Activated CD4-positive, alpha-beta T cell treated with anti-CD3 and anti-CD28 coated beads for 36 hours (primary cell): ENCODE results near the gene LRRC4C. TPM values are rescaled to one million over a fixed set of nuclear protein-coding genes. Genes with fewer than 3 reads are reported as not detected.

Experiments used
- ATAC-seq: fragments of 200-7000 bp; cut with Tn5 transposase; one replicate; pipeline ENCODE4 v1.10.0; 2021; ENCODE audit warnings: mild to moderate bottlenecking, moderate library complexity
- CTCF ChIA-PET: fragments of 350-600 bp; sonication (Branson Sonifier 250); formaldehyde crosslinking; loops from one replicate; lab custom pipeline; 2021; ENCODE audit warnings: antibody characterized with exemption; lab: Charles Lee
- POLR2A ChIA-PET: fragments of 350-600 bp; sonication (Branson Sonifier 250); formaldehyde crosslinking; loops from one replicate; lab custom pipeline; 2021; ENCODE audit warnings: antibody characterized with exemption, inconsistent platforms; lab: Charles Lee
- DNase-seq: peaks from one replicate; pipeline ENCODE4 v3.0.0-alpha.2; 2020
- H3K27ac Mint-ChIP-seq: one replicate; pipeline ENCODE4 v1.8.0; 2021; ENCODE audit warnings: mixed read lengths
- H3K27me3 Mint-ChIP-seq: one replicate; pipeline ENCODE4 v1.8.0; 2021; ENCODE audit warnings: mixed read lengths
- H3K36me3 Mint-ChIP-seq: one replicate; pipeline ENCODE4 v1.8.0; 2021; ENCODE audit warnings: low read depth, mixed read lengths
- H3K4me1 Mint-ChIP-seq: one replicate; pipeline ENCODE4 v1.8.0; 2021; ENCODE audit warnings: mixed read lengths
- H3K4me3 Mint-ChIP-seq: one replicate; pipeline ENCODE4 v1.8.0; 2021; ENCODE audit warnings: mild to moderate bottlenecking, moderate library complexity, mixed read lengths
- H3K9me3 Mint-ChIP-seq: one replicate; pipeline ENCODE4 v1.8.0; 2021; ENCODE audit warnings: low read depth, mixed read lengths
- intact Hi-C, 2 experiments: fragments of 100-400 bp; cut with DNase I in 1 of 2; cut with micrococcal nuclease in 1 of 2; formaldehyde crosslinking; loops; one replicate each; pipeline versions ENCODE4 v1.14.2 to v1.15.1; 2022 to 2024; cut with DNase I, micrococcal nuclease
- total RNA-seq, 2 experiments: library from RNA; stranded (reverse); gene quantifications; one replicate each; pipeline ENCODE4 v1.2.3, GENCODE V29; 2021

The LRRC4C gene
- total RNA-seq, 2 experiments from 2014 or later = not detected

DNA sequence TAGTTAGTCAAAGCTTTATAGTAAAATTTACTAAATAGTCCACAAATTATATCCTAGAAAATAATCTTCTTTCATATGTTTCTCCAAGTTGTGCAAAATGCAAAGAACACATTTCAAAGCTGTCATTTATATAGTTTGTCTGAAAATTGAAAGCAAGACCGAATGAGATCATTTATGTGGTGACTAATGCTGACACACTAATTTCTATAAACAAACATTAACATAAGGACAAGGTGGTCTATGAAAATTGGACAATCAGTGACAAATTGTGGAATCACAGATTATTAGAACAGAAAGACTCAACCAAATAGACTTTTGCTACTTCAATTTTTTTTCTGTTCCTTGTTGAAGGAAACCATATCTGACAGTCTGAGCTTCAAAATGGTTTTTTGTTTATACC, 1056.1 kb downstream of the LRRC4C start:
- no peaks in the 10 kb centered on the region for H3K27me3 Mint-ChIP-seq

DNA sequence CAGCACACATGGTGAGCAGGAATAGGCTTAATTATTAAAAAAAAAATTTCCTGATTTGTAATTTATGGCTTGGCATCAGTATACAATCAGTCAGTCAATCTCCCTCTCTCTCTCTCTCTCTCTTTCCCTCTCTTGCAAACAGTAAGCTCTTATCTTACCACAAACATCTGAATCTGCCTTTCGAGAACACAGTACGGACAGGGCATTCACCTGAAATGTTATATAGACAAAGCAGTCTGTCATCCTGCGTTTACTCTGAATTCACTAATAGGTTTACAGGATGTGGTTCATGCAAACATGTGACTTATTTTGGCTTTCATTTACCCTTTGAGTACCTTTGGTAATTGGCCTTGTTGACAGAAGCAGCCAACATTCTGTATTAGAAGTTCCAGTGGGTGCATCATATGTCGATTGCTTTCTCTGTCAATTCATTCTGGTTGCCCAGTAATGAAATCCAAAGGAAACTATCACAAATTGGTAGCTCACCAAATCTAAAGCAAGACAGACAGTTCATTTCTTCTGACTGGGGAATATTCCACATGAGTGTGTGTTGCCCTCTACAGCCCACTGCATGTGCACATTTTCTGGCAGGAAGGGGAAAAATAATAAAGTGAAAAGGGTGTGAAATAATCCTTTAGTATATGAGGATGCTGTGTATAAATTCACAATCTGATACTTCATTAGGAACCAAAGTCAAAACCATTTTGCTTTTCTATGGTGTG, 1058.2 kb downstream of the LRRC4C start:
- intact Hi-C loops = no loop called here
- CTCF ChIA-PET = no interaction called here
- DNase-seq (no peak), ATAC-seq (no peak)
- POLR2A ChIA-PET = no interaction called here
- Mint-ChIP-seq H3K36me3 (no peaks in the 10 kb centered on the region), H3K27me3 (no peaks in the 10 kb centered on the region), H3K9me3 (peaks cover 5% of the 10 kb centered on the region), H3K27ac (no peak overlapping the region), H3K4me1 (no peaks in the 10 kb centered on the region), H3K4me3 (no peak overlapping the region)

More for the DNA sequence above, 1056.1 kb downstream of the LRRC4C start:
- Mint-ChIP-seq H3K36me3 (no peaks in the 10 kb centered on the region), H3K4me1 (no peaks in the 10 kb centered on the region), H3K4me3 (no peak overlapping the region), H3K27ac (no peak overlapping the region), H3K9me3 (peaks cover 10% of the 10 kb centered on the region)
- DNase-seq (no peak), ATAC-seq (no peak)
- intact Hi-C loops = no loop called here
- ChIA-PET POLR2A (no interaction called here), CTCF (interaction anchor here (0.6 to 1.4 kb wide), 2 partner anchors 12 kb away, joined by 3 read pairs; no protein-coding TSS in a partner anchor)

DNA sequence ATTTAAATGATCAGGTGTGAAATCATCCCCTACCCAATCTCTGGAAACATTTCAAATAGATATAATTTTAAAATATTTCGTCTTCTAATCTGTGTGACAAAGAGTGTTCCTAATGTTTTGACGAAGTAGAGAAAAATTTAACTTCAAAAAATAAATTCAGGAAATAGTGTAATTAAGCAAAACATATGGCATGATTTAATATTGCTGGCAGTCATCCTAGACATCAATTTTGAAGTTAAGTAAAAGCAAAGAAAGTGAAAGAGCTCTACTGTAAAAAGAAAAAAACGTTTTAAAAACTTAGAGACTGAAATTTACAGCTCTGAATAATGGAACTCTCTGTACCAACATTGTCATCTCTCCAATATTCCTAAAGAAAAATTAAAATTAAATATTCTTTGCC, 1062.3 kb downstream of the LRRC4C start:
- no peak for DNase-seq
- Mint-ChIP-seq H3K36me3 (no peaks in the 10 kb centered on the region), H3K27me3 (no peaks in the 10 kb centered on the region), H3K4me1 (no peaks in the 10 kb centered on the region), H3K9me3 (peaks cover 8% of the 10 kb centered on the region), H3K4me3 (no peak overlapping the region), H3K27ac (no peak overlapping the region)
- no peak for ATAC-seq
- CTCF ChIA-PET = no interaction called here
- intact Hi-C loops = no loop called here
- POLR2A ChIA-PET = no interaction called here

DNA sequence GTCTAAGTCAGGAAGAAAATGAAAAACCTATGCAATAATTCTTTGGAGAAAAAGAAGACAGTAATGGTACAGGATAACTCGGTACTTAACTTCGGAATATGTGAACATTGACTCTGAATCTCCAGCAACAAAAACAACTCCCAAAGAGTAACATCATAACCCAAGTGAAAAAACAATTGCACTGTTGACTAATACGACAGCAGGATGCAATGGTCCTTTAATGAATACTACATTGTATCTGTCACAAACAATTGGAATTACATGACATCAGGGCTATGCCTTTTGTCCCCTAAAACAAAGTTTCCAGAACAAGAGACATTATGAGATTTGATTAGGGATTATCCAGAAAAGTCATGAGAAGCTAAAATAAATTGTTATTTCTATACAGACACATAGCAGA, 1065.9 kb downstream of the LRRC4C start:
- no peaks in the 10 kb centered on the region for H3K27me3 Mint-ChIP-seq
- no peak for ATAC-seq
- no peaks in the 10 kb centered on the region for H3K4me1 Mint-ChIP-seq
- H3K9me3 Mint-ChIP-seq = peaks cover 13% of the 10 kb centered on the region
- intact Hi-C loops = no loop called here
- no peaks in the 10 kb centered on the region for H3K36me3 Mint-ChIP-seq
- no peak overlapping the region for H3K27ac Mint-ChIP-seq
- CTCF ChIA-PET = no interaction called here
- POLR2A ChIA-PET = no interaction called here
- DNase-seq = no peak
- H3K4me3 Mint-ChIP-seq = no peak overlapping the region

GRCh38 chr11:40391679-40392078, 1067.8 kb downstream of the LRRC4C start:
- Mint-ChIP-seq H3K4me3 (no peak overlapping the region), H3K27ac (no peak overlapping the region), H3K36me3 (no peaks in the 10 kb centered on the region), H3K27me3 (no peaks in the 10 kb centered on the region), H3K4me1 (no peaks in the 10 kb centered on the region), H3K9me3 (peaks cover 13% of the 10 kb centered on the region)
- CTCF ChIA-PET = no interaction called here
- intact Hi-C loops = no loop called here
- POLR2A ChIA-PET = no interaction called here
- DNase-seq (no peak), ATAC-seq (no peak)

- Mint-ChIP-seq H3K27ac (no peak overlapping the region), H3K4me3 (no peak overlapping the region), H3K4me1 (no peaks in the 10 kb centered on the region), H3K36me3 (no peaks in the 10 kb centered on the region), H3K27me3 (no peaks in the 10 kb centered on the region), H3K9me3 (peaks cover 14% of the 10 kb centered on the region)
- ChIA-PET CTCF (no interaction called here), POLR2A (no interaction called here)
- intact Hi-C loops = no loop called here
- ATAC-seq = no peak
- no peak for DNase-seq
These were observed 1071.2 kb downstream of the LRRC4C start for GRCh38 chr11:40388097-40388818.

GRCh38 chr11:40387240-40387980, 1072.0 kb downstream of the LRRC4C start:
- no peak for ATAC-seq
- Mint-ChIP-seq H3K4me1 (no peaks in the 10 kb centered on the region), H3K9me3 (peaks cover 12% of the 10 kb centered on the region), H3K27me3 (no peaks in the 10 kb centered on the region), H3K4me3 (no peak overlapping the region), H3K27ac (no peak overlapping the region), H3K36me3 (no peaks in the 10 kb centered on the region)
- POLR2A ChIA-PET = no interaction called here
- DNase-seq = no peak
- CTCF ChIA-PET = no interaction called here
- intact Hi-C loops = no loop called here

DNA sequence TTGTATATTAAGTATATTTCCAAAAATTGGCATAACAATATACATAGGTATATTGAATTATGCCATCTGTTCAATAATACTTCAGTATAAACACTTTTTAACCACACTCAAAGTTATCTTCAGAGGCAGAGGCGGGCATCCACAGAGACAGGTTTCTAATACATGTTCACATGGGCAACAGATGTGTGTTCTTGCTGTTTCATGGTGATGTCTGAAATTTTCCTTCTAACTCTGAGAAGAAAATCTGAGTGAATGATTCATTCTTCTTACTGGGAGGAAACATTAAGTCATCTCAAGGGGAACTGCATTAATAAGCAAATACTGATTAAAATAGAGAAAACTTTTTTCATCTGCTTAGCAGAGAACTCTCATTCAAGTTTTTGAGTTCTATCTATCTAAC, 1074.5 kb downstream of the LRRC4C start:
- Mint-ChIP-seq H3K4me3 (no peak overlapping the region), H3K4me1 (no peaks in the 10 kb centered on the region), H3K27ac (no peak overlapping the region), H3K36me3 (no peaks in the 10 kb centered on the region), H3K27me3 (no peaks in the 10 kb centered on the region), H3K9me3 (peaks cover 11% of the 10 kb centered on the region)
- POLR2A ChIA-PET = no interaction called here
- intact Hi-C loops = no loop called here
- ATAC-seq = no peak
- DNase-seq = no peak
- CTCF ChIA-PET = no interaction called here

- Mint-ChIP-seq H3K27me3 (no peaks in the 10 kb centered on the region), H3K4me3 (no peak overlapping the region), H3K4me1 (no peaks in the 10 kb centered on the region), H3K27ac (no peak overlapping the region), H3K36me3 (no peaks in the 10 kb centered on the region), H3K9me3 (peaks cover 6% of the 10 kb centered on the region)
- DNase-seq (no peak), ATAC-seq (no peak)
- POLR2A ChIA-PET = interaction anchor here (0.7 kb wide), 1 partner anchor 76 kb away, joined by 5 read pairs; no protein-coding TSS in a partner anchor
- intact Hi-C loops = no loop called here
- CTCF ChIA-PET = no interaction called here
These were observed 1078.0 kb downstream of the LRRC4C start for GRCh38 chr11:40381481-40381880.

- Mint-ChIP-seq H3K36me3 (no peaks in the 10 kb centered on the region), H3K4me3 (no peak overlapping the region), H3K27ac (no peak overlapping the region), H3K9me3 (peaks cover 4% of the 10 kb centered on the region), H3K27me3 (no peaks in the 10 kb centered on the region), H3K4me1 (no peaks in the 10 kb centered on the region)
- ATAC-seq (no peak), DNase-seq (no peak)
- intact Hi-C loops = no loop called here
- CTCF ChIA-PET = no interaction called here
- POLR2A ChIA-PET = no interaction called here
These were observed 1078.6 kb downstream of the LRRC4C start for GRCh38 chr11:40380835-40381234.

DNA sequence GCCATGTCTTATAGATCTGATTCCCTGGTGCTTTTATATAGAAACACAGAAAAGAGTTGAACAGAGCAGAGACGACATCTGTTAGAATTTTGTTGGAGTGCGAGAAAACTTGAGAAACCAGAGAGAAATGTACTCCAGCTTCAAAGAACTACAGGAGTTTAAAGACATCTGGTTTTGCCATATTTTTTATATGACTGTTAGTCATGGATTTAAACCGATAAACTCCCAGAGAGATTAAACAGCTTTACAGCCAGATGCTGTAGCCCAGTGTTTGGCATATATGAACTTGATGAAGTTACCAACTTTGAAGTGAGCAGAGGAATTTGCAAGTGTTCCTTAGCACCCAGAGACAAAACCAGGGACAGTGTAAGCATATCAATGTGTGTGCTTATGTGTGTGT, 1083.1 kb downstream of the LRRC4C start:
- Mint-ChIP-seq H3K9me3 (peaks cover 9% of the 10 kb centered on the region), H3K27ac (no peak overlapping the region), H3K4me1 (no peaks in the 10 kb centered on the region), H3K36me3 (no peaks in the 10 kb centered on the region), H3K4me3 (no peak overlapping the region), H3K27me3 (no peaks in the 10 kb centered on the region)
- no peak for DNase-seq
- no peak for ATAC-seq
- intact Hi-C loops = no loop called here
- CTCF ChIA-PET = interaction anchor here (0.6 kb wide), 1 partner anchor 209 kb away, joined by 3 read pairs; no protein-coding TSS in a partner anchor
- POLR2A ChIA-PET = no interaction called here
